Jurkat, Clone E6-1 (cell line): ENCODE results near the gene RNF220.

ENCODE experiments used
- DNase-seq: peaks from one replicate; pipeline ENCODE4 v3.0.0-alpha.2; 2011; ENCODE audit warnings: low read depth, low spot score
- H3K4me3 ChIP-seq: 2 replicates; pipeline ENCODE4 v1.5.1; 2011; ENCODE audit warnings: mild to moderate bottlenecking, low read length, control low read depth, moderate library complexity

RNF220 gene

DNA sequence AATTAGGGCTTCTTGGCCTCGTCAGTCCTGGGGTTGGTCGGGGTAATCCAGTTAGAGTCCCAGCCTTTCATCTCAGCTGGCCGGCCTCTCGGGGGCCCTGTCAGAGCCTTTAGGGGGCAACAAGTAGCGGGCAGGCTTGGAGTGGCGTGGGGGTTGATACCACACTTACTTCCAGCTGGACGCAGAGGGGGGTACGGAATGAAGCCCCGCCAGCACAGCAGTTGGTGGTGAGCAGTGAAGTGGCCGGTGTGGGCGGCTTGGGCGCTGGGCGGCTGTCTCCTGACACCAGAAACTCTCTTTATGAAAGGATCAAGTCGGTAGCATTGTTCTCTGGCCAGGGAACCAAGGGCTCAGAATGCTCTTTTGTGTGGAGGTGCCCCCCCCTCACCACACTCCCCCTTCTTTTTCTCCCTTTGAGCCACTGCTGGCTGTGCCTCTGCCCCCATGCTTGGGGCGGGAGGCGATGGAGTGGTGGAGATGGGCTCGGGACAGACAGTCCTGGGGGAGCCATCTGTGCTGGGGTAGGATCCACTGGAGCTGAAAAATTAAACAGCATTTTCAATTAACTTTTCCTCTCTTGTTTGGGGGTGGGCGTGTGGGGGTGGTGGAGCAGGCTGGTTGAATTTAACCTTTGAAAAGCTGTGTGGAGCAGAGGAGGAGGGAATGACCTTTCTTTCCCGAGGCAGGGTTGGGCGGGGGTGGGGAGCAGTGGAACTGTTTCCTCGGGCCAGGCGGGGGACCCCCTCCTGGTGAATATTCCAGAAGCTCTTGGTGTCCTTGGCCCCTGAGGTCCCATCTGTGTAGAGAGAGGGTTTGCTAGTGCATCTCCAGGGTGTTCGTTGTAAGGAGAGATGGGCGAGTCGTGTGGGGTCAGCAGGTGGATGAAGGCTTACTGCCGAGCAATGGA, 102.7 kb downstream of the RNF220 start:
- no peak for DNase-seq

GRCh38 chr1:44508397-44508745, 103.3 kb downstream of the RNF220 start:
- no peak for DNase-seq
- H3K4me3 ChIP-seq = no peak overlapping the region

More for the DNA sequence above, 102.7 kb downstream of the RNF220 start:
- no peak overlapping the region for H3K4me3 ChIP-seq

GRCh38 chr1:44511363-44511762, 106.3 kb downstream of the RNF220 start:
- no peak for DNase-seq
- no peak overlapping the region for H3K4me3 ChIP-seq

DNA sequence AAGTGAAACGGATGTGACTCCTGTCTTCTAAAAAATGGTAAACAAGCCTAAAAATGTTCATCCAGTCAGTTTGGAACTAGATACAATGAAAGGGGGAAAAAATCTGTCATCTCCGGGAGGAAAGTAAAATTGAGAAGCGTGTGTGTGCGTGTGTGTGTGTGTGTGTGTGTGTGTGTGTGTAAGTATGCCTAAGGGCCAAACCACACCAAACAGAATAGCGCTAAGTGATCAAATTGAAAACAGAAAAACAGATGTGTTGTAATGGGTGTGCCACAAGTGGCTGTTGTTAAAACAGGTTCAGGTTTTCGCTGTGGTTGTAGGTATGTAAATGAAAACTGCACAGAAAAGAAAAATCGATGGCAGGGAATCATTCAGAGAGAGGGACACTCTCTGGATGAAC, 106.7 kb downstream of the RNF220 start:
- H3K4me3 ChIP-seq = no peak overlapping the region
- peak; percentile 41 for DNase-seq

- DNase-seq = no peak
- H3K4me3 ChIP-seq = no peak overlapping the region
These were observed 107.3 kb downstream of the RNF220 start for GRCh38 chr1:44512313-44512885.

GRCh38 chr1:44513111-44513510, 108.1 kb downstream of the RNF220 start:
- H3K4me3 ChIP-seq = no peak overlapping the region
- DNase-seq = no peak

- DNase-seq = no peak
- no peak overlapping the region for H3K4me3 ChIP-seq
These were observed 109.6 kb downstream of the RNF220 start for GRCh38 chr1:44514673-44515072.

DNA sequence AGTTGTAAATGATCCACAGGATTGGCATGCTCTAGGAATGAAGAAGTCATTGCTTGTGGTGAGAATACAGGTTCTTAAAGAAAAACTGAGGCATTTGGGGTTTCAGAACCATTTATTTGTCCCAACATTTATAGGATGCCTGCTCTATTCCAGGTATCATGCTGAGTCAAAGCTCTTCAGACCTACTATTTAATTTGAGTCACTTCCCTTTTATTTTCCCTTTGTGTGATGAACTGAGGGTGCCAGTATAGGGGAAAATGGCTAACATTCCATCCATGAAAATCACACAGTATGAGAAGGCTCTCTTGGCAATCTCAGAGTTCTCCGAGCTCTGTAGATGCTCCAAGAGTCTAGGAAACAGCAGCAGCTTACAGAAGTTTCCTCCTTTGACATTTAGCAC, 110.4 kb downstream of the RNF220 start:
- no peak for DNase-seq
- H3K4me3 ChIP-seq = no peak overlapping the region

- no peak for DNase-seq
- H3K4me3 ChIP-seq = no peak overlapping the region
These were observed 114.1 kb downstream of the RNF220 start for GRCh38 chr1:44519035-44519676.

- H3K4me3 ChIP-seq = no peak overlapping the region
- DNase-seq = no peak
These were observed 116.5 kb downstream of the RNF220 start for GRCh38 chr1:44521378-44522080.

- DNase-seq = no peak
- H3K4me3 ChIP-seq = no peak overlapping the region
These were observed 118.8 kb downstream of the RNF220 start for GRCh38 chr1:44523593-44524591.

GRCh38 chr1:44524655-44525500, 119.8 kb downstream of the RNF220 start:
- DNase-seq = no peak
- no peak overlapping the region for H3K4me3 ChIP-seq

GRCh38 chr1:44526295-44527073, 121.4 kb downstream of the RNF220 start:
- H3K4me3 ChIP-seq = no peak overlapping the region
- DNase-seq = no peak

GRCh38 chr1:44531785-44532566, 126.9 kb downstream of the RNF220 start:
- no peak for DNase-seq
- H3K4me3 ChIP-seq = no peak overlapping the region

DNA sequence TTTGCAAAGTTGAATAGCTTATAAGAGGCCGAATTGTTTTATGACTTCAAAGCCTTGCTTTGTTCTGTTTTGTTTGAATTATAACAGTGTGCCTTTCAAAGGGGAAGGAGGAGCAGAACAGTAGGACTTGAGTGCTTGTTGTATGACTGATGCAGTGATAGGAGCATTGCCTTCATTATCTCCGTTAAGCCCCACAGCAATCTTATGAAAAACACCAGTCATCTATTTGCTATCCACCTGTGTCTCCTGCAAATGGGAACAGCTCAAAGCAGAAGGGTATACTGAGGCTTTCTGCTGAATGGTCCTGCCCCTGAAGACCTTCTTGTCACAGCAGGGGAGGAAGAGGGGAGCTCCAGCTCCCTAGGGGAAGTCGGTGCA, 127.5 kb downstream of the RNF220 start:
- no peak overlapping the region for H3K4me3 ChIP-seq
- no peak for DNase-seq

- no peak overlapping the region for H3K4me3 ChIP-seq
- no peak for DNase-seq
These were observed 129.7 kb downstream of the RNF220 start for GRCh38 chr1:44534771-44535170.
